Activated T-cell treated with anti-CD3 and anti-CD28 coated beads, Interleukin-2, amount 50 U/mL, for 4 hours (primary cell): ENCODE results near the gene AQP6. TPM values are rescaled to one million over a fixed set of nuclear protein-coding genes. Genes with fewer than 3 reads are reported as not detected.

Experiments
- ATAC-seq, 2 donors: fragments of 200-7000 bp; cut with Tn5 transposase; one replicate each; pipeline ENCODE4 v1.10.0; 2021
- DNase-seq: peaks from one replicate; pipeline ENCODE4 v3.0.0-alpha.2; 2020
- H3K27me3 Mint-ChIP-seq: one replicate; pipeline ENCODE4 v1.8.0; 2021; ENCODE audit warnings: low read depth, mixed read lengths
- H3K36me3 Mint-ChIP-seq: one replicate; pipeline ENCODE4 v1.8.0; 2022; ENCODE audit warnings: mixed read lengths; ENCODE audit not compliant: insufficient read depth
- H3K4me1 Mint-ChIP-seq: one replicate; pipeline ENCODE4 v1.8.0; 2021; ENCODE audit warnings: low read depth, mixed read lengths
- H3K4me3 Mint-ChIP-seq: one replicate; pipeline ENCODE4 v1.8.0; 2021; ENCODE audit warnings: mild to moderate bottlenecking, moderate library complexity, mixed read lengths
- H3K9me3 Mint-ChIP-seq: one replicate; pipeline ENCODE4 v1.8.0; 2021; ENCODE audit warnings: mixed read lengths
- total RNA-seq, 3 donors: library from RNA; stranded (reverse); gene quantifications; one replicate each; pipeline ENCODE4 v1.2.1, GENCODE V29; 2021

AQP6 gene
- total RNA-seq, 3 donors from 2014 or later, result not detected

DNA sequence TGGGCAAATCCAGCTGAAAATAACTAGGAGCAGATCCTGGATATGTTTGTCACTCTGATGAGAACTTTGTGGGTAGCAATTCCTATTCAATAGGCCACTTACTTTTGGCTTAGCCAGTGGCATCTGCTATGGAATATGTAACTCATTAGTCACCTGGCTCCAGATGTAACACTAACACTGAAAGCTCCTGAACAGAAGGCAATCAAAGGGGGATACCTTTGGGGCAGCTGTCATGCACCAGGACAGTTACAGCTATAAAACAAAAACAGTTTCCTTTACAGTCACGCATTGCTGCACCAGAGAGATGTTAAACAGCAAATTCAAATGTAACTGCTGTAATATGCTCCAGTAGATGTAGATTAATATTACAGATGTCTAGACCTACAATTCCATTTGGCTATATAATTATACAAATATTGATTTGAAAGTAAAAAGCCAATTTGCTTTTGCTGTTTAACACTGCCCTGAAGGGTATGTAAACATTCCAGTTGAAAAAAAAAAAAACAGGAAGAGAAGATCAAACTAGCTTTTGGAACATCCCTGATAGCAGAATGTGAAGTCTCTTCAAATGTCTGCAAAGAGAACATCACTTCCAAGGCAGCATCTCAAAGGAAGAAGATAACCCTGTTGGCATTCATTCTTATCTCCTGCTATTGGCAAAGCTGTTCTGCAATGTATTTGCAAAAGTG is 34.2 kb downstream of the AQP6 start:
- peaks cover 1% of the 10 kb centered on the region for H3K4me1 Mint-ChIP-seq
- H3K4me3 Mint-ChIP-seq, result no peak overlapping the region
- DNase-seq (no peak), ATAC-seq (no peak)
- H3K36me3 Mint-ChIP-seq, result peaks cover 19% of the 10 kb centered on the region
- no peaks in the 10 kb centered on the region for H3K27me3 Mint-ChIP-seq
- H3K9me3 Mint-ChIP-seq, result no peaks in the 10 kb centered on the region

DNA sequence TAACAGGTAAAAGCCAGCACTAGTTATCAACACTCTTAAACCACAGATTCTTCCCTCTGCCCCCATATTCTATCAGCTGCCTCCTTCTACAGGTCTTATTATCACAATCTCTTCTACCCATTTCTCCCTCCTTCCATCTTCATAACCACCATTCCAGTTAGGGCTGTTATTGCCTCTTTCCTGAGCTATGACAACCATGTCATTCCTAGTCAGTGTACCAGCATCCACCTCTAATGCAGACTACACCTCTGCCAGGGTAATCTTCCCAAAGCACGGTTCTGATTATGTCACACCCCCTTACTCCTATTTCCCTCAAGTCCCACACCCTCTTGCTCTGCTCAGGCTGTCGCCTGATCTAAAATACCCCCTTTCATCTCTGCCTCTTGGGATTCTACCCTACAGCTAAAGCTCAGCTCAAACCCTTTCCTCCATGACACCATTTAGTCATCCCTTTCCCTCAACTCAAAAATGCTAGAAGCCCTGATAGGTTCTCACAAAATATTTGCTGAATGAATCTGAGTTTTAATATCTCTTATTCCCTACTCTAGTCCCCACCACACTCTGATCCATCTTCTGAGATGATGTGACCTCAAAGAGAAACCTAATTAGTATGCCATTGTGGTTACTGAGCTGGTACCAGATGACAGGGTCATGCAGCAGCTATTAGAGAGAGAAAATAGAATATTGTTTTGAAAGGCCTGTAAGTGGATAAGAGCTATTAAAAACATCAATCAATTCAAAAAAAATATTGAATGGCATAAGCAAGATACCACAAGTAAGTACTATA is 40.8 kb downstream of the AQP6 start:
- peaks cover 9% of the 10 kb centered on the region for H3K4me1 Mint-ChIP-seq
- DNase-seq, result no peak
- H3K36me3 Mint-ChIP-seq, result peaks cover 15% of the 10 kb centered on the region
- no peaks in the 10 kb centered on the region for H3K9me3 Mint-ChIP-seq
- H3K4me3 Mint-ChIP-seq, result no peak overlapping the region
- no peaks in the 10 kb centered on the region for H3K27me3 Mint-ChIP-seq
- ATAC-seq, result peak in 1 of 2 donors; percentile 54

DNA sequence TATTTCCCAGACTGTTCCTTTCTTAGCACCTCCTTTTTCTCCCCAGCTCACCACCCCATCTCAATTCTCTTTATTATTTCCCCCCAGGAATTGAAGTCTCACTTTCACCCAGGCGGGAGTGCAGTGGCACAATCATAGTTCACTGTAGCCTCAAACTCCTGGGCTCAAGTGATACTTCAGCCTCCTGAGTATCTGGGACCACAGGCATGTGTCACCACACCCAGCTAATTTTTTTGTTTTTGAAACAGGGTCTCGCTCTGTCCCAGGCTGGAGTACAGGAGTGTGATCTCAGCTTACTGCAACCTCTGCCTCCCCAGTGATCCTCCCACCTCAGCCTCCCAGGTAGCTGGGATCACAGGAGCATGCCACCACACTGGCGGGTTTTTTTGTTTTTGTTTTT is 41.6 kb downstream of the AQP6 start:
- H3K4me1 Mint-ChIP-seq, result peaks cover 10% of the 10 kb centered on the region
- no peaks in the 10 kb centered on the region for H3K27me3 Mint-ChIP-seq
- peaks cover 15% of the 10 kb centered on the region for H3K36me3 Mint-ChIP-seq
- no peak overlapping the region for H3K4me3 Mint-ChIP-seq
- ATAC-seq, result no peak
- H3K9me3 Mint-ChIP-seq, result no peaks in the 10 kb centered on the region
- no peak for DNase-seq

DNA sequence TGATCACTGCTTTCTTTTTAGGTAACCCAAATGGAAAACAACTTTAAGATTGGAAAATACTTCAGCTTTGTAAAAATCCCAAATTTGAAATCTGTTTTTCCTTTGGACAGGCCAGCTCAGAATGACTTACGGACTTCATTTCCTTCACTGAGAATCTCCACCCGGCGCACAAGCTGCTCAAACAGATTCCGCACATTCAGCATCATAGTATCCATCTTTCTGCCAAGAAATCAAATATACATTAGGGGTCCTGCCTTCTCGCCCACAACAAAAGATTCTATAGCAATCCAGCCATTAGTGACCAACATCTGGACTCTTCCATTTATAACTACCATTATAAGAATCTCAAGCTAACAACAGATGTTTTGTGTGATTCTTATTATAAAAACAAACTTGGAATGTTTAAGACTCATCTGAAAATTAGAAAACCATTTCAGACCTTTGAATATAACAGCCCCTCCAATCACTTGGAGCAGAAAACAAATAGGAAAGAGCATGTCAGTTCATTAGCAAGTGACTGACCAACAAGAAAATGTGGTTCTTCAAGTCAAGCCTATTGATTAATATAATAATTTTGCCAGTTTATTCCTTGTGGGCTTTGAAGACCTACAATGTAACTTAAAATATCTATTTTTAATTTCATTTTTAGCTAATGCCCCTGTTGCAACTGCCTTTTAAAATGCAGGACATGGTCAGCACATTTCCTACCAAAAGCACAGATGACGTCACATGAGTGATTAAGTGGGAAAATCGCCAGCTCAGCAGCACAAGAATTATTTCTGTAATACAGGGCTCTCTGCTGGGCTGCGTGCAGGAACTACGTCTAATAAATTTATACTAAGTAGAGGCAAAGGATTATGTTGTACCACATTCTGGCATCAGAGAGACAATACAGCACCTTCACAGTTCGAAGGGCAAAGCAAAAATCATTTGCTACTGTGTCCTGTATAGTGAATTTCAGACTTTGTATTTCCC is 44.0 kb downstream of the AQP6 start:
- H3K4me1 Mint-ChIP-seq, result peaks cover 10% of the 10 kb centered on the region
- H3K9me3 Mint-ChIP-seq, result no peaks in the 10 kb centered on the region
- H3K27me3 Mint-ChIP-seq, result no peaks in the 10 kb centered on the region
- no peak overlapping the region for H3K4me3 Mint-ChIP-seq
- H3K36me3 Mint-ChIP-seq, result peaks cover 8% of the 10 kb centered on the region
- no peak for DNase-seq
- ATAC-seq, result no peak

DNA sequence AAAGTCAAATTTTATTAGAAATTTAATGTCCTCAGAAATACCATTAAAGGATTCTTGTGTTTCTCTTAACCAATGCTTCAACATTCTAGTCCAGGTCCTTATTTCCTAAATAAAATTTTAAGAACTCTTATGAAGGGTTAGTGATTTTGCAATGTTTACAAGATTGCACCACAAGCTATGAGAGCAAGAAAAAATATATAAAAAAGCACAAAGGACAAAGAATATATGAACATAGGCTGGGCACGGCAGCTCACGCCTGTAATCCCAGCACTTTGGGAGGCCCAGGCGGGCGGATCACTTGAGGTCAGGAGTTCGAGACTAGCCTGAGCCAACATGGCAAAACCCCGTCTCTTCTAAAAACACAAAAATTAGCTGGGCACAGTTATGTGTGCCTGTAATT is 44.9 kb downstream of the AQP6 start:
- Mint-ChIP-seq H3K36me3 (peaks cover 8% of the 10 kb centered on the region), H3K4me1 (peaks cover 10% of the 10 kb centered on the region)

DNA sequence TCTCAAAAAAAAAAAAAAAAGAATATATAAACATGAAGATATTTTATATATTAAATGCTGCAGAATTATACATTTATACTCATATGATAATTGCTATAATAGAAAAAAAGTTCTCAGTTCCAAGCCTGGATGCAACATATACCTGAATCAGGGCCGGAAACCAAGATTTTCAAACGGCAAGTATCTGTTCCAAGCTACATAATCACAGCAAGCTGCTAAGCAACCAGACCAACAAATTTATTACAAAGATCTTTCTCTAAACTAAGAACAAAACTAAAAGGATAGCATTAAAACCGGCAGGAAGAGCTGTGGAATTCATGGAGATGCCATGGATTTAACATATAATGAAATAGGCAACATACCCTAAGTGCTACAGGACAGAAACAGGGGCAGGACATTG is 45.4 kb downstream of the AQP6 start:
- DNase-seq, result no peak
- H3K4me1 Mint-ChIP-seq, result peaks cover 11% of the 10 kb centered on the region
- H3K9me3 Mint-ChIP-seq, result no peaks in the 10 kb centered on the region
- no peak for ATAC-seq
- peaks cover 8% of the 10 kb centered on the region for H3K36me3 Mint-ChIP-seq
- H3K4me3 Mint-ChIP-seq, result no peak overlapping the region
- no peaks in the 10 kb centered on the region for H3K27me3 Mint-ChIP-seq

More for the DNA sequence above, 44.9 kb downstream of the AQP6 start:
- no peak for ATAC-seq
- H3K4me3 Mint-ChIP-seq, result no peak overlapping the region
- DNase-seq, result no peak
- no peaks in the 10 kb centered on the region for H3K27me3 Mint-ChIP-seq
- H3K9me3 Mint-ChIP-seq, result no peaks in the 10 kb centered on the region

DNA sequence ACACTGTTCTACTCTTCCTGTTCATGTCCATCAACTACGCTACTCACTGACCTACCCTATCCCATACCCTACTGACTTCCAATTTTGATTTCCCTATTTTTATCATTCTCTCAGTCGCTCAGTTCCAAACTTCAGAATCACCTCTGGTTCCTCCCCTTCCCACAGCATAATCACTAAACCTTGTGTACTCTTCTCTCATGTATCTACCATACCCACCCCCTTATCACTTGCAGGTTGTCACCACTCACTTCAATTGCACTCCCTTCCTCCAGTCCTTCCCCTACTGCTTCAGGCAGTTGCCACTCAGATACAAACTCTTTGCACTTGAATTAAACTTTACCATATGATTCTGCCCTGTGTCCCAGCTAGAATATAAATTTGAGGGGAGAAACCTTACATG is 46.2 kb downstream of the AQP6 start:
- Mint-ChIP-seq H3K4me3 (no peak overlapping the region), H3K9me3 (no peaks in the 10 kb centered on the region), H3K36me3 (peaks cover under 1% of the 10 kb centered on the region), H3K27me3 (no peaks in the 10 kb centered on the region), H3K4me1 (peaks cover 5% of the 10 kb centered on the region)
- no peak for ATAC-seq
- no peak for DNase-seq

DNA sequence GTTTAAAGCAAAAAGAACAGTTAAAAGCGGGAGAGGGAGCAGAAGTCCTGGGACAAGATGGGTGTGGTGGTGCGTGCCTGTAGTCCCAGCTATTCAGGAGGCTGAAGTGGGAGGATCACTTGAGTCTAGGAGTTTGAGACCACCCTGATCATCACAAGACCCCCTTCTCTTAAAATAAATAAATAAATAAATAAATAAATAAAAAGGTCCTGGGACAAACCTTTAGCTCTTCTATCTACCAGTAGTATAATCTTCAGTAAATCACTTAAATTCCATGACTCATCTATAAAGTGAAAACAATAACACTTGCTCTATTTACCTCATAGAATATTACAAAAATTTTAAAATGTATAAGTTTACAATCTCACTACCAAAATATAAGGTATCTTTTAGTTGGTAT is 46.8 kb downstream of the AQP6 start:
- Mint-ChIP-seq H3K27me3 (no peaks in the 10 kb centered on the region), H3K36me3 (no peaks in the 10 kb centered on the region), H3K9me3 (no peaks in the 10 kb centered on the region), H3K4me3 (no peak overlapping the region), H3K4me1 (peaks cover 9% of the 10 kb centered on the region)
- ATAC-seq (no peak), DNase-seq (no peak)

DNA sequence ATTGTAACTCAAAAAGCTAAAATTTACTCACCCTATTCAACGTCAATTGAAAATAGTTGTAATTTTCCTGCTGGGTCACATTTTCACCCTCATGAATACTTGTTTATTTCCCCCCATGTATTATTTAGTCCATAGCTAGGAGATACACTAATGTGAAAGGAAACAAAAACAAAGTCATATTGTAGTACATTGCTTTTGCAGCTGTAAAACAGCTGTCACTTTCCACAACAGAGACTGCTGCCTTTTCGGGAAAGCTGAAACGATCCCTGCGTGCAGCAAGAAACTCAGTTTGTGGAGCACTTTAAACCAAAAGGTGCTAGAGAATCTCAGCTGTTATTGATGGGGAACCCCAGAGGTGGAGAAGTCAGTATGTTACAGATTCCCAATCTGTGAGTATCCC is 48.3 kb downstream of the AQP6 start:
- Mint-ChIP-seq H3K27me3 (no peaks in the 10 kb centered on the region), H3K4me1 (peaks cover 20% of the 10 kb centered on the region), H3K9me3 (peaks cover 2% of the 10 kb centered on the region), H3K36me3 (no peaks in the 10 kb centered on the region), H3K4me3 (no peak overlapping the region)
- DNase-seq (no peak), ATAC-seq (no peak)

DNA sequence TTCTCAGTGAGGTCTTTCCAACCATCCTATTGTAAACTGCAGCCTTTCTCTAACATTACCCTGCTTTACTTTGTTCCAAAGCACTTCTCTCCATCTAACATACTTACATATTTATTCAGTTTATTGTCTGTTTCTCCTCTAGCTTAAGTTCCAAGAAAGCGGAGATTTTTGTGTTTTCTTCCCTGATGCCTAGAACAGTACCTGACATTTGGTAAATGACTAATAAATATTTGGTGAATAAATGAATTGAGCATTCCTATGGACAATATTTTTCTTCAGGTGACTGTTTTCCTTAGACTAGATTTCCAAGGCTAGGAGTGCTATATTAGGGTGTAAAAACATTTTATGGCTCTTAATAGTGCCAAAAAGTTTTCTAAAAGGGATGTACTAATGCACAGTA is 50.2 kb downstream of the AQP6 start:
- DNase-seq (no peak), ATAC-seq (no peak)
- Mint-ChIP-seq H3K36me3 (no peaks in the 10 kb centered on the region), H3K27me3 (no peaks in the 10 kb centered on the region), H3K4me3 (no peak overlapping the region), H3K4me1 (peaks cover 20% of the 10 kb centered on the region), H3K9me3 (peaks cover 2% of the 10 kb centered on the region)

DNA sequence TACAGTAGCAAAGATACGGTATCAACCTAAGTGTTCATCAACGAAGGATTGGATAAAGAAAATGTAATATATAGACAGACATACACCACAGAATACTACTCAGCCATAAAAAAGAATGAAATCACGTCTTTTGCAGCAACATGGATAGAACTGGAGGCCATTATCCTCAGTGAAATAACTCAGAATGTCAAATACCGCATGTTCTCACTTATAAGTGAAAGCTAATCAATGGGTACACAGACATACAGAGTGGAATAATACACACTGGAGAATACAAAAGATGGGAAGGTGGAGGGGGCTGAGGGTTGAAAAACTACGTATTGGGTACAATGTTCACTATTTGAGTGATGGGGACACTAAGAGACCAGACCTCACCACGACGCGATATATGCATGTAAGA is 51.5 kb downstream of the AQP6 start:
- Mint-ChIP-seq H3K4me3 (peak overlapping the region; percentile 98), H3K27me3 (no peaks in the 10 kb centered on the region), H3K9me3 (peaks cover 2% of the 10 kb centered on the region), H3K36me3 (no peaks in the 10 kb centered on the region), H3K4me1 (peaks cover 17% of the 10 kb centered on the region)
- DNase-seq, result no peak
- ATAC-seq, result no peak

DNA sequence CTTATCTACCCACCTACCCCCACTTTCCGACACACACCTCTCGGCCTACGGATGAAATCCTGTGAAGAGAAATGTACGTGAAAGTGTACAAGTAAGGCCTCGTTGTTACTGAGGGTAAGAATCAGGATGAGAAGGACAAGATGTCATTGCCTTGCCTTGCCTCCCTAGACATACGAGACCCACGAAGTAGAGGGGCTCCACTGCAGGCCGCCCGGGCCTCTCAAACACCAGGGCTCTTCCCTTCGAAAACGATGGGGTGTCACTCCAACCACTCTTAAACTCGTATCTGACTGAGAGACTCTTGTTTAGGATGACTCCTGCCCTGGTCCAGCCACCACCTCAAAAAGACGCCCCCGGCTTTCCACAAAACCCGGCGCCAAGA is 52.0 kb downstream of the AQP6 start:
- peaks cover 17% of the 10 kb centered on the region for H3K4me1 Mint-ChIP-seq
- no peaks in the 10 kb centered on the region for H3K36me3 Mint-ChIP-seq
- peak overlapping the region; percentile 98 for H3K4me3 Mint-ChIP-seq
- no peak for DNase-seq
- H3K27me3 Mint-ChIP-seq, result no peaks in the 10 kb centered on the region
- ATAC-seq, result peak; percentile 28 to 47
- H3K9me3 Mint-ChIP-seq, result peaks cover 2% of the 10 kb centered on the region

DNA sequence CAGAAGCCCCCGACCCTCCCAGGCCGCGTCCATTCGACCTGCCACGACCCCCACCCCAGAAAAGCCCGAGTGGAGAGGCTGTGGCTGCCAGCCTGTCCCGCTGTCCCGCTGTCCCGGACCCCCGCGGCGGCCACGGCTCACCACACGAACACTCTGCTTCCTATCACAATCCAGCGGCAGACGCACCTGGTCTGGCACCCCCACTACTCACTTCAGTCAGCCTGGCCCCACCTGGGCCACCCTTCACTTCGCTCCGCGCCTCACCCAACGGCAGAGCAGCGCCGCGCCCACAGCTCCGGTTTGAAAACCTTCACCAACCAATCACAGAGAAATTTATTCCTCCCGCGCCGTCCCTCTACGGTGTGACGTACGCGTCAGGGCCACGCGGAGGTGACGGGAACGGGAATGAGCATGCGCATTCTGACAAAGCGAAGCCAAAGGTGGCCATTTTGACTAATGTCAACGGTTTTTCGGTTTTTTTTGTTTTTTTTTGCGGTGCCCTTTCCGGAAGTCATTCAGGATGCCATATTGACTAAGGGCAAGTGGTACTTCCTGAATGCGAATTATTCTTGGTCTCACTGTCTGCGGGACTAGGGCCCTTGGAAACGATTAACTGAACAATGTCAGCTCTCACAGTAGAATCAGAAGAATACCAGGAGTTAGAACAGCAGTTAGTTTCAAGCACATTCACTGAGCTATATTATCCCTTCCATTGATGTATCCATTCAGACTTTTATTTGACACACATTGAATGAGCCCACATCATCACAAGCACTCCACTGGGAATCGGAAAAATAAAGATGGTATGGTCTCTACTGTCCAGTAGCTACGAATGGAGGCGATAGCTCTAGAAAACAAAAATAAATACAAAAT is 52.7 kb downstream of the AQP6 start, which contains the start of gene RACGAP1:
RACGAP1 (minus strand) TSS at position 308 of the 873 bp plus-strand sequence. CDS start 8,779 bp downstream, outside the sequence.
- Mint-ChIP-seq H3K9me3 (peaks cover 2% of the 10 kb centered on the region), H3K36me3 (no peaks in the 10 kb centered on the region), H3K27me3 (peaks cover 1% of the 10 kb centered on the region), H3K4me3 (peak within 1 kb of the TSS; percentile 98), H3K4me1 (peaks cover 17% of the 10 kb centered on the region)
- ATAC-seq (peak; percentile 100), DNase-seq (peak; percentile 92)
